HFFc6 (cell line): ENCODE measurements around the gene IFITM2. TPM values are rescaled to one million over a fixed set of nuclear protein-coding genes. Genes with fewer than 3 reads are reported as not detected.
"Not testable (repeated sequence)": the region's sequence is repeated elsewhere in the genome, so short reads cannot be mapped to it uniquely, and the experiment has no call there.

ENCODE experiments used
- DNase-seq: peaks from one replicate; pipeline ENCODE4 v3.0.0-alpha.2; 2018
- H3K27ac Mint-ChIP-seq: 2 replicates; pipeline ENCODE4 v1.8.0; 2020; ENCODE audit warnings: mild to moderate bottlenecking, mixed read lengths
- H3K27me3 Mint-ChIP-seq: 2 replicates; pipeline ENCODE4 v1.8.0; 2021; ENCODE audit warnings: mild to moderate bottlenecking, moderate library complexity, mixed read lengths; ENCODE audit not compliant: insufficient read depth
- H3K36me3 Mint-ChIP-seq: 2 replicates; pipeline ENCODE4 v1.8.0; 2021; ENCODE audit warnings: low read depth, mixed read lengths
- H3K4me1 Mint-ChIP-seq: 2 replicates; pipeline ENCODE4 v1.8.0; 2020; ENCODE audit warnings: low read depth, mixed read lengths
- H3K4me3 Mint-ChIP-seq: 2 replicates; pipeline ENCODE4 v1.8.0; 2020; ENCODE audit warnings: mild to moderate bottlenecking, moderate library complexity, mixed read lengths
- H3K9me3 Mint-ChIP-seq: 2 replicates; pipeline ENCODE4 v1.8.0; 2020; ENCODE audit warnings: mild to moderate bottlenecking, mixed read lengths
- CTCF ChIP-seq: fragments of 200-600 bp; sonication (generic); IDR thresholded peaks from 2 replicates; pipeline ENCODE4 v1.5.0; 2021; ENCODE audit warnings: antibody characterized with exemption, mild to moderate bottlenecking
- total RNA-seq, 6 experiments: library from RNA; stranded (reverse); fragmentation: NEBNext Ultra II Directional; extraction: Animal tissue kit (Norgen Biotek cat#: 25700); gene quantifications; 2 replicates in 1 of 6; 3 replicates in 5 of 6; pipeline ENCODE4 v1.2.3, GENCODE V29; 2021

The IFITM2 gene
- total RNA-seq, 6 experiments from 2014 or later: 257 to 325 (median 291) TPM

- DNase-seq: no peak
- H3K9me3 Mint-ChIP-seq: no peaks in the 10 kb centered on the region
- peaks cover 22% of the 10 kb centered on the region for H3K27me3 Mint-ChIP-seq
- no peak overlapping the region for H3K27ac Mint-ChIP-seq
- H3K4me3 Mint-ChIP-seq: no peak overlapping the region
- H3K36me3 Mint-ChIP-seq: no peaks in the 10 kb centered on the region
- no peaks in the 10 kb centered on the region for H3K4me1 Mint-ChIP-seq
- TF ChIP-seq CTCF: no peak
These were observed 23.3 kb upstream of the IFITM2 start for GRCh38 chr11:284105-285020.

- no peak for DNase-seq
- peaks cover 19% of the 10 kb centered on the region for H3K27me3 Mint-ChIP-seq
- no peaks in the 10 kb centered on the region for H3K36me3 Mint-ChIP-seq
These were observed 22.4 kb upstream of the IFITM2 start for GRCh38 chr11:285021-285893.

GRCh38 chr11:285894-286220 lies 21.8 kb upstream of the IFITM2 start:
- Mint-ChIP-seq H3K27me3 (peaks cover 19% of the 10 kb centered on the region), H3K27ac (no peak overlapping the region), H3K4me3 (no peak overlapping the region), H3K4me1 (no peaks in the 10 kb centered on the region), H3K9me3 (no peaks in the 10 kb centered on the region), H3K36me3 (no peaks in the 10 kb centered on the region)
- TF ChIP-seq CTCF: no peak
- no peak for DNase-seq

More at GRCh38 chr11:285021-285893, 22.4 kb upstream of the IFITM2 start:
- Mint-ChIP-seq H3K27ac (no peak overlapping the region), H3K4me3 (no peak overlapping the region), H3K4me1 (no peaks in the 10 kb centered on the region), H3K9me3 (no peaks in the 10 kb centered on the region)
- TF ChIP-seq CTCF: no peak

- DNase-seq, H3K9me3 Mint-ChIP-seq, H3K36me3 Mint-ChIP-seq, H3K27ac Mint-ChIP-seq, H3K4me1 Mint-ChIP-seq: not testable (repeated sequence)
- Mint-ChIP-seq H3K4me3 (peak overlapping the region; percentile 7; the same call in 1 of the 2 replicates), H3K27me3 (peaks cover 12% of the 10 kb centered on the region)
These were observed 20.4 kb upstream of the IFITM2 start for GRCh38 chr11:286977-287820.

- TF ChIP-seq CTCF: no peak
- no peaks in the 10 kb centered on the region for H3K9me3 Mint-ChIP-seq
- H3K27ac Mint-ChIP-seq: no peak overlapping the region
- H3K36me3 Mint-ChIP-seq: no peaks in the 10 kb centered on the region
- peaks cover 6% of the 10 kb centered on the region for H3K27me3 Mint-ChIP-seq
- H3K4me3 Mint-ChIP-seq: peak overlapping the region; percentile 66
- DNase-seq: no peak
- no peaks in the 10 kb centered on the region for H3K4me1 Mint-ChIP-seq
These were observed 19.7 kb upstream of the IFITM2 start for GRCh38 chr11:287821-288477.
